GM15510 (cell line): ENCODE measurements around the gene POLR1A.

ENCODE experiments used
- POLR2A ChIP-seq: IDR thresholded peaks from 3 replicates; pipeline ENCODE4 v1.6.1; 2011; ENCODE audit warnings: borderline replicate concordance; ENCODE audit not compliant: insufficient read length; ENCODE audit errors: extremely low read depth

POLR1A gene

GRCh38 chr2:86038291-86039081 is 67.2 kb downstream of the POLR1A start:
- TF ChIP-seq POLR2A = no peak

- no peak for TF ChIP-seq POLR2A
Measured at GRCh38 chr2:86037795-86038192, 67.9 kb downstream of the POLR1A start.

GRCh38 chr2:86037141-86037794 is 68.4 kb downstream of the POLR1A start:
- no peak for TF ChIP-seq POLR2A

- no peak for TF ChIP-seq POLR2A
Measured at GRCh38 chr2:86036669-86037138, 69.0 kb downstream of the POLR1A start.

- TF ChIP-seq POLR2A = peak; percentile 56
Measured at GRCh38 chr2:86035883-86036668, 69.6 kb downstream of the POLR1A start.

GRCh38 chr2:86035376-86035882 is 70.3 kb downstream of the POLR1A start:
- TF ChIP-seq POLR2A = no peak

- TF ChIP-seq POLR2A = no peak
Measured at GRCh38 chr2:86033751-86034692, 71.7 kb downstream of the POLR1A start.

GRCh38 chr2:86032861-86033595 is 72.7 kb downstream of the POLR1A start:
- no peak for TF ChIP-seq POLR2A

- no peak for TF ChIP-seq POLR2A
Measured at GRCh38 chr2:86031606-86032005, 74.1 kb downstream of the POLR1A start.

- no peak for TF ChIP-seq POLR2A
Measured at GRCh38 chr2:86031151-86031550, 74.5 kb downstream of the POLR1A start.

- no peak for TF ChIP-seq POLR2A
Measured at GRCh38 chr2:86029873-86030272, 75.8 kb downstream of the POLR1A start.

GRCh38 chr2:86028766-86029381 is 76.8 kb downstream of the POLR1A start:
- TF ChIP-seq POLR2A = no peak
